Measurements from ENCODE around the gene EXOG.

EXOG gene

GRCh38 chr3:38497031-38497430 lies 891 bp downstream of the EXOG start:
- FAIRE-seq (no peak), DNase-seq (ENCODE audit: extremely low spot score, insufficient read length, low read depth) (no peak)

GRCh38 chr3:38500688-38501417 lies 4.7 kb downstream of the EXOG start:
- no peak for DNase-seq (ENCODE audit: extremely low spot score, insufficient read length, low read depth)
- FAIRE-seq = no peak

- DNase-seq (ENCODE audit: extremely low spot score, insufficient read length, low read depth) (peak; percentile 30), FAIRE-seq (peak; percentile 76)
These were observed 11.0 kb downstream of the EXOG start for GRCh38 chr3:38507120-38507519.

GRCh38 chr3:38509732-38510131 lies 13.6 kb downstream of the EXOG start:
- DNase-seq (ENCODE audit: extremely low spot score, insufficient read length, low read depth) = no peak
- no peak for FAIRE-seq

GRCh38 chr3:38510631-38511030 lies 14.5 kb downstream of the EXOG start:
- DNase-seq (ENCODE audit: extremely low spot score, insufficient read length, low read depth) = no peak
- FAIRE-seq = no peak

GRCh38 chr3:38511546-38511945 lies 15.4 kb downstream of the EXOG start:
- no peak for FAIRE-seq

GRCh38 chr3:38515367-38515766 lies 19.2 kb downstream of the EXOG start:
- DNase-seq (ENCODE audit: extremely low spot score, insufficient read length, low read depth) (no peak), FAIRE-seq (no peak)

More at GRCh38 chr3:38511546-38511945, 15.4 kb downstream of the EXOG start:
- no peak for DNase-seq (ENCODE audit: extremely low spot score, insufficient read length, low read depth)

GRCh38 chr3:38516669-38517068 lies 20.5 kb downstream of the EXOG start:
- FAIRE-seq = no peak

GRCh38 chr3:38519000-38519399 lies 22.9 kb downstream of the EXOG start:
- FAIRE-seq (no peak), DNase-seq (ENCODE audit: extremely low spot score, insufficient read length, low read depth) (no peak)

More at GRCh38 chr3:38516669-38517068, 20.5 kb downstream of the EXOG start:
- DNase-seq (ENCODE audit: extremely low spot score, insufficient read length, low read depth) = no peak

- FAIRE-seq (no peak), DNase-seq (ENCODE audit: extremely low spot score, insufficient read length, low read depth) (no peak)
These were observed 23.5 kb downstream of the EXOG start for GRCh38 chr3:38519651-38520050.

GRCh38 chr3:38521391-38521987 lies 25.3 kb downstream of the EXOG start:
- DNase-seq (ENCODE audit: extremely low spot score, insufficient read length, low read depth) (peak; percentile 7), FAIRE-seq (peak; percentile 90)

- DNase-seq (ENCODE audit: extremely low spot score, insufficient read length, low read depth) (no peak), FAIRE-seq (no peak)
These were observed 25.9 kb downstream of the EXOG start for GRCh38 chr3:38522002-38522401.

GRCh38 chr3:38524141-38524739 lies 28.1 kb downstream of the EXOG start:
- DNase-seq (ENCODE audit: extremely low spot score, insufficient read length, low read depth) (no peak), FAIRE-seq (no peak)

GRCh38 chr3:38526792-38527191 lies 30.7 kb downstream of the EXOG start:
- FAIRE-seq = no peak
- no peak for DNase-seq (ENCODE audit: extremely low spot score, insufficient read length, low read depth)

GRCh38 chr3:38528457-38528856 lies 32.3 kb downstream of the EXOG start:
- FAIRE-seq (no peak), DNase-seq (ENCODE audit: extremely low spot score, insufficient read length, low read depth) (no peak)

- DNase-seq (ENCODE audit: extremely low spot score, insufficient read length, low read depth) = no peak
- FAIRE-seq = no peak
These were observed 36.4 kb downstream of the EXOG start for GRCh38 chr3:38532529-38532928.

GRCh38 chr3:38533285-38533976 lies 37.3 kb downstream of the EXOG start:
- FAIRE-seq (no peak), DNase-seq (ENCODE audit: extremely low spot score, insufficient read length, low read depth) (no peak)

- FAIRE-seq (no peak), DNase-seq (ENCODE audit: extremely low spot score, insufficient read length, low read depth) (no peak)
These were observed 38.0 kb downstream of the EXOG start for GRCh38 chr3:38534180-38534579.

GRCh38 chr3:38534604-38535003 lies 38.5 kb downstream of the EXOG start:
- FAIRE-seq (no peak), DNase-seq (ENCODE audit: extremely low spot score, insufficient read length, low read depth) (no peak)

GRCh38 chr3:38536671-38537070 lies 40.5 kb downstream of the EXOG start:
- DNase-seq (ENCODE audit: extremely low spot score, insufficient read length, low read depth) = no peak
- no peak for FAIRE-seq

All from GM18507 (cell line).